HG02623 (cell line): ENCODE measurements around the gene FAM177A1.

Experiments used
- ATAC-seq: cut with Tn5 transposase; IDR thresholded peaks from one replicate; pipeline ENCODE4 v1.9.1; 2021; ENCODE audit warnings: moderate library complexity; ENCODE audit not compliant: unreplicated experiment

The FAM177A1 gene

DNA sequence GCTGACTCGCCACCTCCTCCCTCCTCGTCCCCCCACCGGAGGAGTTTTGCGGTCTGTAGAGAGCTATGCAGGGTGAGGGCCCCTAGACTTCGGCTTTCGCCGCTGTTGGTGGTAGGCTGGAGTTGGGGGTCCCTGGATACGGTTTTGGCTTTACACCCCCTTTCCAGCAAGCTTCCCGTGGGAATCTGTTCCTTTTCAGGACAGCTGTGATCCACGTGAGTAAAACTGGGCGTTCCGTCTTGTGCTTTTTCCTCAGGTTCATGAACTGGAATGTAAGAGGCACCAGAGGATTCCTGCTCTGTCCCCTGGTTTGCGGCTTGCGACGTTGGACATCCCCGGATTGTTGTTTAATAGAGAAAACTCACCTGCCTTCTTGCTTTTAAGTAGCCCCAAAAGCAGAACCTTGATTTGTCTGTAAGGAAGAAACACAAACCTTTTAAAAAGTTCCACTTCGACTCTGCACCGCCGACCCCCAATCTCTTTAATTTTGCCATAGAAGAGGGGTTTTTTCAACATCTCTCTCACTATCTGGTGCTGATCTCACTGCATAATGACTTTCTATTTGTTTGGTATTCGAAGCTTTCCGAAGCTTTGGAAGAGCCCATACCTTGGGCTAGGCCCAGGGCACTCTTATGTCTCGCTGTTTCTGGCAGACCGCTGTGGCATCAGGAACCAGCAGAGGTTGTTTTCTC lies 76.8 kb downstream of the FAM177A1 start:
- no peak for ATAC-seq

DNA sequence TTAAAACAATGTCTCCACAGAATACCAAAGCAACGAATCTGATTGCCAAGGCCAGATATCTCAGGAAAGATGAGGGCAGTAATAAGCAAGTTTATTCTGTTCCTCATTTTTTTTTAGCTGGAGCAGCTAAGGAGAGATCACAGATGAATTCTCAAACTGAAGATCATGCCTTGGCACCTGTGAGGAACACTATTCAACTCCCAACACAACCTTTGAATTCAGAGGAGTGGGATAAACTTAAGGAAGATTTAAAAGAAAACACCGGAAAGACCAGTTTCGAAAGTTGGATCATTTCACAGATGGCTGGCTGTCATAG lies 77.3 kb downstream of the FAM177A1 start:
- no peak for ATAC-seq

DNA sequence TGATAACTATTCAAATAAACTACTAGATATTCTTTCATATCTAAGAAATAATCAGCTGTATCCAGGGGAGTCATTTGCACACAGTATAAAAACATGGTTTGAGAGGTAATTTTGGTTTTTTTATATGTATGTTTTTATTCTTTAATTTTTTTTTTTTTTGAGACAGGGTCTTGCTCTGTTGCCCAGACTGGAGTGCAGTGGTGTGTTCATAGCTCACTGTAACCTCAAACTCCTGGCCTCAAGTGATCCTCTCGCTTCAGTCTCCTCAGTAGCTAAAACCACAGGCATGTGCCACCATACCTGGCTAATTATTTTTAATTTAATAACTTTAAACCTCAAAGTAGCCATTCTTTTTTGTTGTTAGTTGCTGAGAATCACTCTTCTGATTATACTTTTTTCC lies 78.1 kb downstream of the FAM177A1 start:
- no peak for ATAC-seq
